K562 (cell line): ENCODE data around the gene ITM2B. TPM values are rescaled to one million over a fixed set of nuclear protein-coding genes. Genes with fewer than 3 reads are reported as not detected.

ENCODE experiments used
- CEBPG ChIP-seq, 3 experiments: fragments of 200-800 bp in 1 of 3; sonication (Bioruptor generic) in 1 of 3; sonication (generic) in 1 of 3; formaldehyde crosslinking in 1 of 3; IDR thresholded peaks in 2 of 3; conservative IDR thresholded peaks in 1 of 3; 2 replicates each; pipeline versions ENCODE4 v1.6.1 to v1.8.0; 2016 to 2022; ENCODE audit warnings: missing compliant biosample characterization in 2 of 3, missing genetic modification characterization in 2 of 3, mild to moderate bottlenecking in 1 of 3, missing genetic modification reagents in 1 of 3
- RBM25 ChIP-seq: fragments of 200-400 bp; formaldehyde crosslinking; IDR thresholded peaks from 2 replicates; pipeline ENCODE4 v1.6.1; 2018; ENCODE audit warnings: low read length, low read depth, moderate library complexity; ENCODE audit not compliant: severe bottlenecking
- ZBTB40 ChIP-seq, 2 experiments: fragments of 450-650 bp in 1 of 2; sonication (generic) in 1 of 2; formaldehyde crosslinking in 1 of 2; IDR thresholded peaks; 2 replicates each; pipeline versions ENCODE4 v1.7.1 to v1.9.0; 2016 to 2022; ENCODE audit warnings: inconsistent platforms in 1 of 2, mild to moderate bottlenecking in 1 of 2, missing genetic modification reagents in 1 of 2
- ZNF311 ChIP-seq: fragments of 250-450 bp; sonication (Bioruptor Pico); IDR thresholded peaks from 2 replicates; pipeline ENCODE4 v1.4.0; 2020; ENCODE audit warnings: mild to moderate bottlenecking, moderate library complexity
- ZNF696 ChIP-seq: fragments of 250-450 bp; sonication (Bioruptor Pico); conservative IDR thresholded peaks from 2 replicates; pipeline ENCODE4 v1.4.0; 2020; ENCODE audit warnings: mild to moderate bottlenecking, moderate library complexity
- ZNF766 ChIP-seq: fragments of 200-800 bp; sonication (Bioruptor generic); conservative IDR thresholded peaks from 2 replicates; pipeline ENCODE4 v1.6.1; 2016; ENCODE audit warnings: missing genetic modification characterization, missing compliant biosample characterization
- polyA plus RNA-seq, 8 experiments: library from polyadenylated mRNA; depleted of rRNA in 4 of 8; stranded (reverse) in 5 of 8; unstranded in 3 of 8; fragments of >200 nt; fragmentation: Nextera tagmentation in 2 of 8; fragmentation: Illumina TruSeq in 1 of 8; extraction: Ambion mirVana in 2 of 8; extraction: Trizol in 1 of 8; gene quantifications; 2 replicates each; pipeline versions ENCODE4 v1.2.1 to v1.2.3, GENCODE V29; 2011 to 2014; ENCODE audit warnings: inconsistent platforms in 1 of 8, missing spikeins in 1 of 8
- total RNA-seq, 7 experiments: library from RNA; depleted of rRNA in 6 of 7; stranded (reverse); fragments of >200 nt in 6 of 7; fragmentation: Illumina TruSeq in 2 of 7; extraction: Trizol in 2 of 7; gene quantifications; 2 replicates each; pipeline versions ENCODE4 v1.2.1 to v1.2.3, GENCODE V29; 2011 to 2021; ENCODE audit warnings: low replicate concordance in 1 of 7

The ITM2B gene
- total and polyA plus RNA-seq, 9 of the 15 experiments (the other 6 are each of a cell fraction or from before 2014, with no cell fraction given), result 22.0 to 83.8 (median 45.0) TPM

GRCh38 chr13:48222358-48223301 lies 10.4 kb upstream of the ITM2B start (continued):
- TF ChIP-seq ZBTB40 (IDR thresholded peaks at IDR 0.05) (no peak), ZBTB40 (CRISPR knock-in tag; IDR thresholded peaks at IDR 0.05) (no peak), ZNF311 (CRISPR knock-in tag) (no peak), ZNF696 (no peak), ZNF766 (0 out of 2 replicates have a peak, but pooled peaks have one; percentile 32), CEBPG (CRISPR knock-in tag; IDR thresholded peaks at IDR 0.05) (no peak), CEBPG (tag; conservative IDR thresholded peaks at IDR 0.05 in 1 of 2, IDR thresholded peaks at IDR 0.05 in 1 of 2) (peak; percentile 54 to 89; a peak in 3 of 4 replicates), RBM25 (no peak)
